ENCODE data around the gene CEBPB.

- TF ChIP-seq GATA2 (IDR thresholded peaks at IDR 0.05; ENCODE audit: low read depth, low read length) (no peak), GATA3 (IDR thresholded peaks at IDR 0.05; ENCODE audit: low read depth, low read length) (no peak)
These were observed 8.1 kb downstream of the CEBPB start for GRCh38 chr20:50198716-50199115.

All from SH-SY5Y (cell line).